Epithelial cell of prostate (primary cell): ENCODE data around the gene STK32B.

Experiments
- DNase-seq: peaks from one replicate; pipeline ENCODE4 v3.0.0-alpha.2; 2011; ENCODE audit warnings: low read depth, low spot score
- H3K27ac ChIP-seq: fragments of 450-650 bp; 2 replicates; pipeline ENCODE4 v1.5.1; 2017; ENCODE audit warnings: mild to moderate bottlenecking

STK32B gene

GRCh38 chr4:5373327-5373726, 322.0 kb downstream of the STK32B start:
- no peak for DNase-seq
- H3K27ac ChIP-seq = no peak overlapping the region

GRCh38 chr4:5374592-5374991, 323.3 kb downstream of the STK32B start:
- DNase-seq = no peak
- no peak overlapping the region for H3K27ac ChIP-seq

- DNase-seq = no peak
- no peak overlapping the region for H3K27ac ChIP-seq
These were observed 323.7 kb downstream of the STK32B start for GRCh38 chr4:5374994-5375393.

DNA sequence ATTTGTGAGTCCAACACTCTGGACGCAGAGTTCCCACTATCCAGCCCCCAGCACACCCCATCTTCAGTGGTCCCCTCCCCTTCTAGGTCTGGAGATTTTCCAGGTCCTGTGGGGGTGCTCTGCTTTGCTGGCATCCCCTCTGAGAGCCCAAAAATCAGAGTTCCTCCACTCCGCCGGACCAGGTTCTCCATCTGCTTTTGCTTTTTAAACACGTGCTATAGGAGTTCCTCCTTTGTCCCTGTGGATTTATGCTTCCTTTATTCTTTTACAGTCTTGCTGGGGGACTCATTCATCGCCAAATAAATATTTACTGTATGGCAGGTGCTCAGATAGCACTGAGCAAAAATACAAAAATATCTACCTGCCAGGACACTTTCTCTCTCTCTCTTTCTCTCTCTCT, 324.7 kb downstream of the STK32B start:
- no peak overlapping the region for H3K27ac ChIP-seq
- no peak for DNase-seq

DNA sequence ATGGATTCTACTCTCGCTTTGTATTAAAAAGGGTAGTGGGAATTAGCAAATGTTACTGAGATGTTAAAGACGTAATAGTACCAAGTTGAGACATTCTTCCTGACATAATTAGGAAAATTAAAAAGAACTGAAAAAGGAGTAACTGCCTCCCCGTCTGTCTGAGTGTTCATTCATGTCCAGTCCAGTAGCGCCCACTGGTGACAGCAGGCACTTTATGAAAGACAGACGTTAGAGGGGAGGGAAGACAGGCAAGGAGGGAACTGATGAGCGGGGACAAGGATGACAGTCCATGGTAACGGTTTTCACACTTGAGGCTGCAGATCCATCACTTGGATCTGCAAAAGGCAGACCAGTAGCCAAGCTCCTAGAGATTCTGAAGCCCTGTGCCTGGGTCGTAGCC, 326.7 kb downstream of the STK32B start:
- no peak for DNase-seq
- no peak overlapping the region for H3K27ac ChIP-seq

- no peak overlapping the region for H3K27ac ChIP-seq
- no peak for DNase-seq
These were observed 328.6 kb downstream of the STK32B start for GRCh38 chr4:5379895-5380294.

DNA sequence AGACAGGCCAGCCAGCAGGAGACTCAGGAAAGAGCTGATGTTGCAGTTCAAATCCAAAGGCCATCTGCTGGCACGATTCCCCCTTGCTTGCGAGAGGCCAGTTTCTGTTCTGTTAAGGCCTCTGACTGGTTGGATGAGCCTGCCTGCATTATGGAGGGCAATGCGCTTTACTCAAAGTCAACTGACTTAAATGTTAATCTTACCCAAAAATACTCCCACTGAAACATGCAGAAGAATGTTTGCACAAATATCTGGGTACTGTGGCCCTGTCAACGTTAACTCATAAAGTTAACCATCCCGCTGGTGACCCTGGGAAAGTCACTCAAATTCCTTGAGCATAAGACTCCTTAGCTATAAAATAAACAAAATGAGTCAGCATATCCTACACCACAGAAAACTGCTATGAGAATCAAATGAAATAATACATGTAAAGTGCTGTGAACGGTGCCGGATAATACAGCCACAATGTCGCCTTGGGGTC, 330.7 kb downstream of the STK32B start:
- no peak overlapping the region for H3K27ac ChIP-seq
- no peak for DNase-seq

DNA sequence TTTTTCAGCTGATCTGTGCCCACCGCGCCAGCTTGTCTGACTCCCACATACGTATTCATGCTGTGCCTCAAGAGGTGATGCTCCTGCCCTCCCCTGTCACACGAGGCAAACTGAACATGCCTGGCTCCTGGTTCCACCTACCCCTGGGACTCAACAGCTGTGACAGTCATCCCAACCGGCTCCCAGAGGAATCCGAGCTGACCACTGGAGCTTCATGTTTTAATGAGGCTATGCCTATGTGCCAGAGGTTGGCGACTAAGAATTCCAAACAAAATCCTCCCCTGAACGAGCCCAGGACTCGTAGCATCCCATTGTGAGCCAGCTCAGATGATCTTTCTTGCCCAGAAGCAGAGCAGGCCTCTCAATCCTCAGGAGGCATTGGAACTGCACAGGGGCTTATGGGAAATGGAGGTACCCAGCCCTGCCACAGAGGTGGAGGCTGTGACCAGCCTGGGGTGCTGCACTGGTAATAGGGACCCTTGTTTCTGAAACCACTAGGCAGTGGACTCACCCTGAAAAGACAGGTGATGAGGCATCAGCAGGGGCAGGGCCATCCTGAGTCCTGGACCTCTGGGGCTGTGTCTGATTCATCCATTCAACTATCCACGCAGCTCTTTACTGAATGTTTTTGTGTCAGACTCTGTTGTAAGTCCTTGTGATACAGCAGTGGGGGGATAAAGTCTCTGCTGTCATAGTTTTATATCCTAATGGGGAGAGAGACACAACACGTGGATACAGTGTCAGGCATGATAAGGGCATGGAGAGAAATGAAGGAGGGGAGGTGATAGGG, 332.1 kb downstream of the STK32B start:
- no peak for DNase-seq
- H3K27ac ChIP-seq = no peak overlapping the region

DNA sequence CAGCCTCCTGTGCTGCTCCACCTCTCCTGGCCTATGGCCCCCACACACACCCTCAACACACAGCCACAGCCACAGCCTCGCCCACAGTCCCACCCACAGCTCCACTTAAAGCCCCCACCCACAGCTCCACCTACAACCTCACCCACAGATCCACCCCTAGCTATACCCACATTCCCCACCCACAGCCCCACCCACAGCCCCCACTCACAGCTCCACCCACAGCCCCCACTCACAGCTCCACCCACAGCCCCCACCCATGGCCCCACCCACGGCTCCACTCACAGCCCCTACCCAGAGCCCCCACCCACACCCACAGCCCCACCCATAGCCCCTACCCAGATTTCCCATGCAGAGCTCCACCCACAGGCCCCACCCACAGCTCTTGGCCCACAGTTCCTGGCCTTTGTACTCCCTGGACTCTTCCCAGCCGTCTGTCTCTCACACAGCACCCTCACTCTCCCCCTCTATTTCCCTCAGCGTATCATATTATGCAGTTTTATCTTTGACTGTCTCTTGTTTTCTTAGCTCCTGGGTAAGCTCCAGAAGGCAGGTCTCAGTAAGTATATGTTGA, 334.5 kb downstream of the STK32B start:
- no peak for DNase-seq
- no peak overlapping the region for H3K27ac ChIP-seq

- H3K27ac ChIP-seq = no peak overlapping the region
- no peak for DNase-seq
These were observed 335.6 kb downstream of the STK32B start for GRCh38 chr4:5386921-5387320.

GRCh38 chr4:5387457-5387856, 336.2 kb downstream of the STK32B start:
- no peak for DNase-seq
- H3K27ac ChIP-seq = no peak overlapping the region

- H3K27ac ChIP-seq = no peak overlapping the region
- no peak for DNase-seq
These were observed 338.6 kb downstream of the STK32B start for GRCh38 chr4:5389756-5390310.

- no peak for DNase-seq
- no peak overlapping the region for H3K27ac ChIP-seq
These were observed 340.2 kb downstream of the STK32B start for GRCh38 chr4:5391492-5391891.

- H3K27ac ChIP-seq = no peak overlapping the region
- DNase-seq = no peak
These were observed 342.7 kb downstream of the STK32B start for GRCh38 chr4:5393911-5394513.

DNA sequence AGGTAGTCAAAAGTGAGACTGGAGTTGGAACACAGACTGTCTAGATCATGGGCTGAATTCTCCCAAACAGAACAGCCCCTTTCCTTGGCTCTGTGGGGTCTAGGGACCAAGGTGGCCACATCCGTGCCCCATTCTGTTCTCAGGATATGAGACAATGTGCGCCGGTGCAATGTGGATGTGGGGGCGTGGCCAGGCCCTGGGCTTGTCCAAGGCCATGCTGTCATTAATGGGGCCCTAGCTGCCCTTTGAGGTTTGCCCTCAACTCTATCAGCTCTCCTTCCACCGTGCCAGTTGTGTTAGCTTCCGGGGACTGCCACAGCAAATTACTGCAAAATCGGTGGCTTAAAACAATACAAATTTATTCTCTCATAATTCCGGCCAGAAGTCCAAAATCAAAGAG, 344.5 kb downstream of the STK32B start:
- no peak overlapping the region for H3K27ac ChIP-seq
- DNase-seq = no peak

- DNase-seq = no peak
- no peak overlapping the region for H3K27ac ChIP-seq
These were observed 346.8 kb downstream of the STK32B start for GRCh38 chr4:5398056-5398455.

- no peak overlapping the region for H3K27ac ChIP-seq
- no peak for DNase-seq
These were observed 347.8 kb downstream of the STK32B start for GRCh38 chr4:5399124-5399523.

DNA sequence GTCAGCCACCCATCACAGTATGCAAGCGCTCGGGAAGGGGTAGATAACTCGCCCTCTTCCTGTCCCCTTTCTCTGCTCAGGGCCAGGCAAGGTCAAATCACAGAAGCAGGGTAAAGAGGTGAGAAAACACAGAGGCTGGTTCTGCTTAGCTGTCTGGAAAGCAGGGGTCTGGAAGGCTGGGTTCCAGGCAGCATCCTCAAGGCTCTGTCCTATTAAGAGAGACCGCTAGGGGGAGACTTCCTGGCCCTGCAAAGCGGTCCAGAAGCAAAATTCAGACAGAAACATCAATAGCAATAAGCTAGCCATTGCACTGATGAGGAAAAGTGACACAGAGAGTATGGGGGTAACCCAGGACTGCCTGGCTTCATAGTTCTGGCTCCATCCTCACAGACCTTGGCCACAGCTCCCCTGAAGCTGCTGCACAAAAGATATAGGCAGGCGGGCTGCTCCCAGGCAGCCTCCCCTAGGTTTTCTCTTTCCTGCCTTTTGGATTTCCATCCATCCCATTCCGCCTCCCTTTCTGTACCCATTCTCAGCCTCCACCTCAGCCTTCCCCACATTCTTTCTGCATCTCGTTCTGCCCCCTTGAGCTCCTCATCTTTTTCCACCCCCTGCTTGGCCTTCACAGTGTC, 348.6 kb downstream of the STK32B start:
- no peak for DNase-seq
- H3K27ac ChIP-seq = no peak overlapping the region

DNA sequence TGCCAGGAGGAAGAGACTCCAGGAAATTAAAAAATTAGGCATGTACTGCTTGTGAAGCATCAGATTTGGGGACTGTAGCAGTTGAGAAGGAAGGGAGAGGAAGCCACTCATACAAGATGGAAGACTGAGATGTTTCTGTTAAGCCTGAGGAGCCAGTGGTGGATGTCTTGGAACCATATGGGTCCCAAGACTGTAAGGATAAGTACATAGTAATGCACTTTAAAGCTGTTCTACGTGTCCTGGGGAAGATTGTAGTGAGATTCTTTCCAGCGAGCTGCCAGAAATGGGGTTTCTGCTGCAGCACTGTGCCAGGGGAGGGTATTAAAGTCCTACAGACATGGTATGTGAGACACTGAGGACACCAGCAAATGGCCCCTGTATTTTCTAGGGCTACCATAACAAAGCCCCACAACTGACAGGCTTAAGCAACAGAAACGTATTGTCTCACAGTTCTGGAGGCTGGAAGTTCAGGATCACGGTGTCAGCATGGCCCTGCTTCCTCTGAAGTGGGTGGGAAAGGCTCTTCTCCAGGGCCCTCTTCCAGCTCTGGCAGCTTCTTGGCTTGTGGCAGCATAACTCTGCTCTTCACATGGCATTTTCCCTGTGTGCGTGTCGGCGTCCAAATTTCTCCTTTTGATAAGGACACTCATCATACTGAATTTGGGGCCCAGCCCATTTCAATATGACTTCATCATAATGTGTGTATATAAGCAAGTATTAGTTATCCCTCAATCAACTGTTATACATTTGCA, 352.6 kb downstream of the STK32B start:
- DNase-seq = no peak
- H3K27ac ChIP-seq = no peak overlapping the region

DNA sequence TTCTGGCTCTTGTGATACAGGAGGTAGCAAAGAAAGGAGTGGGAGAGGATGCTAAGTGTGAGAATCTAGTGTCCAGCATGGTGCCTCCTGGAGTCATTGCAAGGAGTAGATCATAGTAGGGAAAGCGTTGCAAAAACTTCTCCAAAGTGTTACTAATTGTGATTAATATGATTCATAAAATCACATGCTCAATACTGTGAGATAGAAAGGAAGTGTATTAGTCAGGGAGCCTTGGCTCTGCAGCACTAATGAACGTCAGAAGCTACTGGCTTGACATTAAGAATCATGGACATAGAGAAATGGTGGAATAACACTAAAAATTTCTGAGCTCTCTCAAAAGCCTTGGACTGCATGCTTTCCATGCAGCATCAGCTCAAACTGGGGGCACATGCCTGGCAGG, 358.0 kb downstream of the STK32B start:
- DNase-seq = peak; percentile 18
- no peak overlapping the region for H3K27ac ChIP-seq
